Cardiac fibroblast (primary cell): Measurements from ENCODE around the gene CPSF3.

ENCODE experiments used
- DNase-seq, 2 donors: peaks; one replicate each; pipeline versions ENCODE4 v3.0.0 to v3.0.0-alpha.2; 2010; ENCODE audit warnings: low read depth in 2 of 2
- H3K4me3 ChIP-seq, 2 donors: replicated peaks in 1 of 2; 1 replicate in 1 of 2; 2 replicates in 1 of 2; pipeline ENCODE4 v1.5.1; 2011; ENCODE audit warnings: low read depth in 2 of 2, low read length in 2 of 2, mild to moderate bottlenecking in 2 of 2, moderate library complexity in 1 of 2
- CTCF ChIP-seq: IDR thresholded peaks from one replicate; pipeline ENCODE4 v1.5.1; 2011; ENCODE audit warnings: low read depth, mild to moderate bottlenecking, low read length, inconsistent platforms

Gene CPSF3

GRCh38 chr2:9412781-9413180 lies 10.7 kb upstream of the CPSF3 start:
- no peak for TF ChIP-seq CTCF
- H3K4me3 ChIP-seq: no peak overlapping the region
- no peak for DNase-seq

GRCh38 chr2:9415516-9416169 lies 7.8 kb upstream of the CPSF3 start:
- no peak overlapping the region for H3K4me3 ChIP-seq
- no peak for TF ChIP-seq CTCF
- DNase-seq: no peak

- H3K4me3 ChIP-seq: no peak overlapping the region
- no peak for DNase-seq
- no peak for TF ChIP-seq CTCF
Measured at GRCh38 chr2:9416267-9416961, 7.0 kb upstream of the CPSF3 start.

DNA sequence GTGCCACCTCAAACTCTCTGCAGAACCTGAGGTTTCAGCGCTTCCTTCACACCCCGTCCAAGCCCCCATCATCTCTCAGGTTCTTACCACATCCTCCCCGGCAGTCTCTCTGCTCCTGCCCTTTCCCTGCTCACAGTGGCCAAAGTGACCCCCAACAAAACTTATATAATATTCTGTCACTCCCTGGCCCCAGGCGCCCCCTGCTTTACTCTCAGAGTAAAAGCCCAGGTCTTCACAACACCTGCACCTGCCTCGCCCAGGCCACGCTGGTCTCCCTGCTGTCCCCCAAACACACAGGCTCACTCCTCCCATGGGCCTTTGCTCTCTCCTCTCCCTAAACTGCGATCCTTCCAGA lies 6.5 kb upstream of the CPSF3 start:
- no peak overlapping the region for H3K4me3 ChIP-seq
- no peak for DNase-seq
- TF ChIP-seq CTCF: no peak

DNA sequence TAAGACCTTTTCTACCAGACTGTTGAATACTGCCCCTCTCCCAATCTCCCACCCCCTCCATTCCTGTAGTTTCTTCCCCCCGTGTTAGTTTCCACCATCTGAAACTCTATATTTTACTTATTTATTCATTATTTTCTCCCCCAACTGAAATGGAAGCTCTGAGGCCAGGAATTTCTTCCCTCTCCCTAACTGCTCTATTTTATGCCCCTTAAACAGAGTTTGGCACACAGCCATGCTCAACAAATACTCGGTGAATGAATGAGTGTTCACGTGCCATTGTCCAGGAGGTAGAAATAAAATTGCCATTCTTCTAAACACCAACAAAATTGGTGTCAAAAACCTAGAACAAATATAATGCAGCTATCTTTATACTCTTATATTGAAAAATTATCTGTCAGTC lies 5.7 kb upstream of the CPSF3 start:
- no peak for TF ChIP-seq CTCF
- DNase-seq: no peak
- H3K4me3 ChIP-seq: no peak overlapping the region

DNA sequence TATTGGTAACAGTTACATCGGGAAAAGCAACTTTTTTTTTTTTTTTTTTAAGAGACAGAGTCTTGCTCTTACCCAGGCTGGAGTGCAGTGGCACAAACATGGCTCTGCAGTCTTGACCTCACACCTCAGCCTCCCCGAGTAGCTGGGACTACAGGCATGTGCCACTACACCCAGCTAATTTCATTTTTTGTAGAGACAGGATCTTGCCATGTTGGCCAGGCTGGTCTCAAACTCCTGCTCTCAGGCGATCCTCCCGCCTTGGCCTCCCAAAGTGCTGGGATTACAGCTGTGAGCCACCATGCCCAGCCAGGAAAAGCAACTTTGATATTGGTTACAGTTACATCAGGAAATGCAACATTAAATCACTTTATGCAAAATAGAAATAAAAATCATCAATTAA lies 4.7 kb upstream of the CPSF3 start:
- DNase-seq: no peak
- no peak overlapping the region for H3K4me3 ChIP-seq
- no peak for TF ChIP-seq CTCF
